Sigmoid colon (tissue), 7 donors: Measurements from ENCODE around the gene TCHH. TPM values are rescaled to one million over a fixed set of nuclear protein-coding genes. Genes with fewer than 3 reads are reported as not detected.

Source experiments
- DNase-seq: peaks from one replicate; pipeline ENCODE4 v3.0.0-alpha.2; 2019
- H3K27ac ChIP-seq, 4 donors: fragments of 200-600 bp; sonication (generic); one replicate each; pipeline ENCODE4 v1.5.1; 2016 to 2019; ENCODE audit warnings: mild to moderate bottlenecking in 1 of 4
- H3K27me3 ChIP-seq, 3 donors: fragments of 200-600 bp; sonication (generic); one replicate each; pipeline ENCODE4 v1.5.1; 2019; ENCODE audit warnings: mild to moderate bottlenecking in 1 of 3
- H3K36me3 ChIP-seq, 4 donors: fragments of 200-600 bp; sonication (generic); one replicate each; pipeline ENCODE4 v1.5.1; 2016 to 2019
- H3K4me1 ChIP-seq, 4 donors: fragments of 200-600 bp; sonication (generic); one replicate each; pipeline ENCODE4 v1.5.1; 2017 to 2019
- H3K4me3 ChIP-seq, 4 donors: fragments of 200-600 bp; sonication (generic); one replicate each; pipeline ENCODE4 v1.5.1; 2017 to 2019; ENCODE audit warnings: mild to moderate bottlenecking in 2 of 4, moderate library complexity in 1 of 4
- H3K9me3 ChIP-seq, 4 donors: fragments of 200-600 bp in 3 of 4; sonication (generic) in 3 of 4; one replicate each; pipeline versions ENCODE4 v1.5.1 to v1.6.1; 2013 to 2019
- CTCF ChIP-seq, 4 experiments: fragments of 450-650 bp in 3 of 4; fragments of 200-600 bp in 1 of 4; IDR thresholded peaks; one replicate each; pipeline ENCODE4 v1.5.1; 2016 to 2019; ENCODE audit warnings: antibody characterized with exemption in 4 of 4, mild to moderate bottlenecking in 3 of 4, moderate library complexity in 2 of 4
- EP300 ChIP-seq, 4 donors: sonication (generic); formaldehyde crosslinking; IDR thresholded peaks; one replicate each; pipeline ENCODE4 v1.6.1; 2017; ENCODE audit warnings: antibody characterized with exemption in 4 of 4
- POLR2A ChIP-seq, 2 donors: fragments of 450-650 bp; IDR thresholded peaks; one replicate each; pipeline ENCODE4 v1.6.1; 2016; ENCODE audit warnings: antibody characterized with exemption in 2 of 2, mild to moderate bottlenecking in 2 of 2, moderate library complexity in 2 of 2
- POLR2AphosphoS5 ChIP-seq, 4 donors: sonication (generic); formaldehyde crosslinking; IDR thresholded peaks; one replicate each; pipeline ENCODE4 v1.6.1; 2017; ENCODE audit warnings: antibody characterized with exemption in 4 of 4
- WGBS, 2 donors: extraction: QIAGEN DNeasy Blood & Tissue Kit; methylation state at CpG; one replicate each; pipeline ENCODE4 v1.1.7; 2013; 5-methylcytosine and 5-hydroxymethylcytosine counted together
- intact Hi-C: fragments of 100-400 bp; cut with DNase I; formaldehyde crosslinking; loops from one replicate; pipeline ENCODE4 v1.15.1; 2023
- polyA plus RNA-seq, 3 donors: library from polyadenylated mRNA; stranded (reverse); fragments of 200-250 nt; gene quantifications; one replicate each; pipeline ENCODE4 v1.2.3, GENCODE V29; 2013
- total RNA-seq, 4 donors: library from RNA; depleted of rRNA; stranded (reverse); fragments of >200 nt; gene quantifications; one replicate each; pipeline ENCODE4 v1.1.0, GENCODE V29; 2016
- donor health status: healthy with polysubstance abuse.
- donor health status: Bipolar disorder and iron deficiency.
- donor health status: healthy.

The TCHH gene
- total and polyA plus RNA-seq, 7 donors: under 0.01 to 0.28 (median 0.13) TPM; not detected in 3

GRCh38 chr1:152107031-152107983, 7.9 kb downstream of the TCHH start:
- Histone ChIP-seq H3K27me3 (peaks cover 43 to 100% (median 71%) of the 10 kb centered on the region in 3 donors), H3K27ac (no peak overlapping the region), H3K4me1 (peaks cover 0 to 40% (median 34%) of the 10 kb centered on the region in 4 donors), H3K4me3 (no peak overlapping the region), H3K36me3 (no peaks in the 10 kb centered on the region), H3K9me3 (peaks cover 0 to 13% (median 1%) of the 10 kb centered on the region in 4 donors)
- WGBS, 2 donors: 12 to 20% methylated on average over 41 of the region's 41 CpGs
- intact Hi-C loops: no loop called here
- no peak for DNase-seq
- TF ChIP-seq CTCF (IDR thresholded peaks at IDR 0.05) (no peak), POLR2A (IDR thresholded peaks at IDR 0.05) (no peak), POLR2AphosphoS5 (IDR thresholded peaks at IDR 0.05) (no peak), EP300 (IDR thresholded peaks at IDR 0.05) (no peak)

GRCh38 chr1:152104854-152105253, 10.4 kb downstream of the TCHH start:
- H3K27ac ChIP-seq: no peak overlapping the region
- intact Hi-C loops: no loop called here
- no peak overlapping the region for H3K4me3 ChIP-seq
- no peak for DNase-seq
- H3K4me1 ChIP-seq: peaks cover 0 to 15% (median 10%) of the 10 kb centered on the region in 4 donors
- H3K9me3 ChIP-seq: peaks cover 0 to 13% (median 1%) of the 10 kb centered on the region in 4 donors
- peaks cover 39 to 98% (median 71%) of the 10 kb centered on the region in 3 donors for H3K27me3 ChIP-seq
- WGBS, 2 donors: 47 to 55% methylated on average over 2 of the region's 2 CpGs
- H3K36me3 ChIP-seq: no peaks in the 10 kb centered on the region
- TF ChIP-seq EP300 (IDR thresholded peaks at IDR 0.05) (no peak), POLR2AphosphoS5 (IDR thresholded peaks at IDR 0.05) (no peak), CTCF (IDR thresholded peaks at IDR 0.05) (no peak), POLR2A (IDR thresholded peaks at IDR 0.05) (no peak)

- 62 to 73% methylated on average over 3 of the region's 3 CpGs for WGBS, 2 donors
- H3K27ac ChIP-seq: no peak overlapping the region
- intact Hi-C loops: no loop called here
- TF ChIP-seq CTCF (IDR thresholded peaks at IDR 0.05): no peak
- TF ChIP-seq POLR2A (IDR thresholded peaks at IDR 0.05): no peak
- TF ChIP-seq POLR2AphosphoS5 (IDR thresholded peaks at IDR 0.05): no peak
- no peak for TF ChIP-seq EP300 (IDR thresholded peaks at IDR 0.05)
- no peaks in the 10 kb centered on the region for H3K36me3 ChIP-seq
- DNase-seq: no peak
- H3K9me3 ChIP-seq: peaks cover 0 to 10% (median 2%) of the 10 kb centered on the region in 4 donors
- H3K4me3 ChIP-seq: no peak overlapping the region
- H3K4me1 ChIP-seq: no peaks in the 10 kb centered on the region
- peaks cover 0 to 24% (median 2%) of the 10 kb centered on the region in 3 donors for H3K27me3 ChIP-seq
These were observed 18.3 kb downstream of the TCHH start for GRCh38 chr1:152096931-152097330.

- Histone ChIP-seq H3K36me3 (no peaks in the 10 kb centered on the region), H3K4me3 (no peak within 1 kb of the TSS), H3K9me3 (peaks cover 0 to 6% (median 2%) of the 10 kb centered on the region in 4 donors), H3K27me3 (peaks cover 0 to 19% (median 0%) of the 10 kb centered on the region in 3 donors), H3K4me1 (no peaks in the 10 kb centered on the region), H3K27ac (no peak within 1 kb of the TSS)
- TF ChIP-seq POLR2A (IDR thresholded peaks at IDR 0.05) (no peak), EP300 (IDR thresholded peaks at IDR 0.05) (no peak), CTCF (IDR thresholded peaks at IDR 0.05) (no peak)
- WGBS, 2 donors: 66 to 78% methylated on average over 5 of the region's 5 CpGs
- DNase-seq: no peak
- intact Hi-C loops: no loop called here
These were observed 26.1 kb downstream of the TCHH start, which contains the start of gene TCHHL1 for GRCh38 chr1:152089014-152089674. TSS of gene TCHHL1 (minus strand) at chr1:152089064. CDS start at chr1:152088143, 921 bp downstream.
